C4-2B (cell line): ENCODE data around the gene PLA2G4A.

Experiments used
- H3K27ac ChIP-seq: fragments of 450-650 bp; 2 replicates; pipeline ENCODE4 v1.5.1; 2017
- ZFX ChIP-seq: fragments of 450-650 bp; IDR thresholded peaks from 2 replicates; pipeline ENCODE4 v1.6.1; 2017
- TF ChIP-seq, protein P1 (sequence below): fragments of 450-650 bp; conservative IDR thresholded peaks from 2 replicates; pipeline ENCODE4 v1.5.1; 2017; ENCODE audit warnings: mild to moderate bottlenecking

Gene PLA2G4A

DNA sequence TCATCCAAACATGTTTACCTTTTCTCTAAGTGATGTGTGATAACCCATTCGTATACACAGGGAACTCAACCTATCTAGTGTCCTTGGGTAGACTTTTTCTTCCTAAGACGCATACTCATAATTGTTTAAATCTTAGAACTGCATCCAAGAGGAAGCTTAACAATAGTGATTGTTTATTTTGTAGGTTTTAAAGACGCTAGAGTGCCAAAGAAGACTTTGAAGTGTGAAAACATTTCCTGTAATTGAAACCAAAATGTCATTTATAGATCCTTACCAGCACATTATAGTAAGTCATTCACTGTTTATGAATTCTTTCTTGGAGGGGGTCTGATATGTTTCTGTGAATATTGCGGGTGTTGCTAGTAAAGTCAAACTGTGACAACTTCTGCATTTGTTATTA lies 25.4 kb downstream of the PLA2G4A start:
- no peak overlapping the region for H3K27ac ChIP-seq
- no peak for TF ChIP-seq ZFX
- TF ChIP-seq, protein P1, sequence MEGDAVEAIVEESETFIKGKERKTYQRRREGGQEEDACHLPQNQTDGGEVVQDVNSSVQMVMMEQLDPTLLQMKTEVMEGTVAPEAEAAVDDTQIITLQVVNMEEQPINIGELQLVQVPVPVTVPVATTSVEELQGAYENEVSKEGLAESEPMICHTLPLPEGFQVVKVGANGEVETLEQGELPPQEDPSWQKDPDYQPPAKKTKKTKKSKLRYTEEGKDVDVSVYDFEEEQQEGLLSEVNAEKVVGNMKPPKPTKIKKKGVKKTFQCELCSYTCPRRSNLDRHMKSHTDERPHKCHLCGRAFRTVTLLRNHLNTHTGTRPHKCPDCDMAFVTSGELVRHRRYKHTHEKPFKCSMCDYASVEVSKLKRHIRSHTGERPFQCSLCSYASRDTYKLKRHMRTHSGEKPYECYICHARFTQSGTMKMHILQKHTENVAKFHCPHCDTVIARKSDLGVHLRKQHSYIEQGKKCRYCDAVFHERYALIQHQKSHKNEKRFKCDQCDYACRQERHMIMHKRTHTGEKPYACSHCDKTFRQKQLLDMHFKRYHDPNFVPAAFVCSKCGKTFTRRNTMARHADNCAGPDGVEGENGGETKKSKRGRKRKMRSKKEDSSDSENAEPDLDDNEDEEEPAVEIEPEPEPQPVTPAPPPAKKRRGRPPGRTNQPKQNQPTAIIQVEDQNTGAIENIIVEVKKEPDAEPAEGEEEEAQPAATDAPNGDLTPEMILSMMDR = no peak

DNA sequence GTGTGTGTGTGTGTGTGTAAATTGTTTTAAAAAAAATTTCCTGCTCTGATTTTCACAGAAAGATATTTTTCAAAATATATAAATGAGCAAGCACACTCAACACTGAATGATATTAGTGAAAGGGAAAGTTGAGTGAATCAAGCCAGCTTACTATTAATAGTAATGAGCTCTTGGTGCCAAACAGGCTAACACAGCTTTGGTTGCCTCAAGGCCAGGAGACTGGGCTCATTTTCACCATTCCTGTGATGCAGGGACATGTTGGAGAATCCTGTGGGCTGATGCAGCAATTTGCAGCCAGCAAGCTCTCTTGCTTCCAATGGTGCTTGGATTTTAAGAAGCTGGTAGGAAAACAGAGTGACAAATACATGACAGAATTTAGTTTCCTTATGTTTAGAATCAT lies 30.2 kb downstream of the PLA2G4A start:
- TF ChIP-seq ZFX = no peak
- TF ChIP-seq, protein P1 = no peak

DNA sequence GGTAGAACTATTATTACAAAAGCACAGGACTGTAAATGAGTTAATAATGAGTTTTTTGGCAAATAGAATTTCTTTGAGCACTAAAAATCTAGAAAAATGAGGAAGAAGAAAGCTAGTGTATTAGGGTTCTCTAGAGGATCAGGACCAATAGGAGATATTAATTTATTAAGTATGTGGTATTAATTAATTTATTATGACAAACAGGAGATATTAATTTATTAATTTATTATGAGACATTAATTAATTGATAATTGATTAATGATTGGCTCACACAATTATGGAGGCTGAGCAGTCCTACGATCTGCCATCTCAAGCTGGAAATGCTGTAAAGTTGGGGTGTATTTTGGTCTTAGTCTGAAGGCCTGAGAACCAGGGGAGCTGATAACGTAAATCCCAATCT lies 31.2 kb downstream of the PLA2G4A start:
- no peak overlapping the region for H3K27ac ChIP-seq
- TF ChIP-seq ZFX = no peak
- TF ChIP-seq, protein P1 = no peak

More for the DNA sequence above, 30.2 kb downstream of the PLA2G4A start:
- H3K27ac ChIP-seq = no peak overlapping the region

DNA sequence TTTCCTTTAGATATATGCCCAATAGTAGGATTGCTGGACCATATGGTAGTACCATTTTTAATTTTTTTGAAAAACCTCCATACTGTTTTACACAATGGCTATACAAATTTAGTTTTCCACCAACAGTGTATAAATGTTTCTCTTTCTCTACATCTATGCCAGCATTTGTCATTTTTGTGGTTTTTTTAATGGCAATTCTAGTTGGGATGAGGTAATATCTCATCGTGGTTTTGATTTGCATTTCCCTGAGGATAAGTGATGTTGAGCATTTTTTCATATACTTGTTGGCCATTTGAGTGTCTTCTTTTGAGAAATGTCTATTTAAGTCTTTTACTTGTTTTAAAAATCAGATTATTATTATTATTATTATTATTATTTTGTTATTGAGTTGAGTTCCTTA lies 35.5 kb downstream of the PLA2G4A start:
- H3K27ac ChIP-seq = no peak overlapping the region

DNA sequence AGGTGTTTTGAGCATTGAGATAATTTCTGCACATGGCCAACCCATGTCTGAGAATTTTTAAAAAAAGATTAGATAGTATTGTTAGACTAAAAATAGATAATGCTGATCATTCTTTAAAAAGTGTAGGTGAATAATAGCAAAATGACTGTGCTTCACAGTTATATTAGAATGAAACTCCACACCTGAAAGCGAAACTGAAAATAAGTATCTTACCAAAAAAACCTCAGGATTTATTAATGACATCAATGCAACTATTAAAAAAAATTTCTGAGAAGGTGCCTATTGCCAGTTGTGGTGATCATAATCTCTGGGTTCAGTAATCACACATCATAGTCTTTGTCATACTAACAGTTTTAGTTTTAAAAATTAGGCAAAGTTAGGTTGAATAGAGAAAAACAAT lies 36.5 kb downstream of the PLA2G4A start:
- TF ChIP-seq, protein P1 = no peak
- TF ChIP-seq ZFX = no peak
- H3K27ac ChIP-seq = no peak overlapping the region

More for the DNA sequence above, 35.5 kb downstream of the PLA2G4A start:
- TF ChIP-seq, protein P1 = no peak
- no peak for TF ChIP-seq ZFX

DNA sequence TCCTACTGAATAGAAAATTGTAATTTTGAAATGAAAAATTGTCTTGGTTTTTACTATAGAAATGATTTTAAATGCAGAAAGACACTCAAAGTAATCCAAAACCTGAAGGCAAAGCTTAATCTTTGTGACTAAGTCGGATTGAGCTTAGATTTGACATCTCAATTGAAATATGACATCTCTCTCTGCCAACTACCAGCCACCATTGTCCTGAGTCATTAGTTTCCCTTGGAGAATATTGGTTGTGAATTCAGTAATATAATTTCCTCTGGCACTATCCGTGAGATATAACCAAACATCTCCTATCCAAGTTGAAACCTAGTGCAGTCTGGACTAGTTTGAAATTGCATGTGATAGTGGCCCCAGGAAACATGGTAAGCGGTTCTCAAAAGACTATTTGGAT lies 37.1 kb downstream of the PLA2G4A start:
- no peak overlapping the region for H3K27ac ChIP-seq
- TF ChIP-seq ZFX = no peak
- TF ChIP-seq, protein P1 = no peak

DNA sequence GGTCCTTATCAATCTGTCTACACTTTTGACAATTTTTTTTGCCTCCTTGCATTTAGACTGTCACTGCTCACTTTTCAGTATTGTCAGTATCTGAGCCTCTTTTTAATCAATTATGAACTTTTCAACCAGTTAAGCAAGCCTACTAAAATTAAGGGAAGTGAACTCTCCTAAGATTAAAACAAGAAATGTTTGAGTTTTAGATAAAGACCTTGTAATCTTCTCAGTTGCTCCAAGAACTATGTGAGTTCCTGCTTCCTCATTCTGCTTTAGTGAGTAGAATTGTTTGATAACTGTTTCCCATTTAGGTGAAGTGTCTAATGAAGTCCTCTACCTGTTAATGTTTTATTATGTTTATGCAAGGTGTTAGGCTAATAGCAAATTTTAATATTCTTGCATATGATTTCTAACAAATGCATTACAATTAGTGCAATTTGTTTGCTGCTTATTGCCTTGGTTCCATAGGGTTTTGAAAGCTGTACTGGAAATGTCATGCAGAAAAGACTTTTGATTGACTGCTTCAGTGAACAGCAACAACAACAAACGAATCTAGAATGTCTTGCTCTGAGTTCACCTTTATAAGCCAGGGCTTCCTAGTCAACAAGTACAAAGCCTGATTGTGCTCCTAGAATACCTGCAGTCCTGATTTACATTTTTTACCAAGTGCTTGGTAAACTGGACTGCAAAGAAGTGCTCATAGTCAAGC lies 40.9 kb downstream of the PLA2G4A start:
- no peak overlapping the region for H3K27ac ChIP-seq
- TF ChIP-seq, protein P1 = no peak
- TF ChIP-seq ZFX = no peak
